HepG2 (cell line): ENCODE results near the gene FOCAD. TPM values are rescaled to one million over a fixed set of nuclear protein-coding genes. Genes with fewer than 3 reads are reported as not detected.

ENCODE experiments used
- ARID4A ChIP-seq: sonication (generic); formaldehyde crosslinking; IDR thresholded peaks from 2 replicates; pipeline ENCODE4 v1.5.0; 2020; ENCODE audit warnings: mild to moderate bottlenecking, missing genetic modification reagents, borderline replicate concordance
- ETV6 ChIP-seq: sonication (generic); formaldehyde crosslinking; conservative IDR thresholded peaks from 2 replicates; pipeline ENCODE4 v1.4.0; 2020; ENCODE audit warnings: missing genetic modification reagents
- GPN1 ChIP-seq: sonication (generic); formaldehyde crosslinking; IDR thresholded peaks from 2 replicates; pipeline ENCODE4 v1.5.1; 2020; ENCODE audit warnings: missing genetic modification reagents, borderline replicate concordance
- HMG20B ChIP-seq: conservative IDR thresholded peaks from 2 replicates; pipeline ENCODE4 v1.6.1; 2016; ENCODE audit warnings: missing genetic modification reagents, missing compliant biosample characterization
- JUN ChIP-seq: sonication (generic); formaldehyde crosslinking; IDR thresholded peaks from 2 replicates; pipeline ENCODE4 v1.4.0; 2020; ENCODE audit warnings: mild to moderate bottlenecking, missing genetic modification reagents
- MEIS1 ChIP-seq: sonication (generic); formaldehyde crosslinking; IDR thresholded peaks from 2 replicates; pipeline ENCODE4 v1.9.0; 2021; ENCODE audit warnings: mild to moderate bottlenecking, missing genetic modification reagents, moderate library complexity, borderline replicate concordance
- MTA3 ChIP-seq: sonication (generic); formaldehyde crosslinking; IDR thresholded peaks from 2 replicates; pipeline ENCODE4 v1.4.0; 2020; ENCODE audit warnings: missing genetic modification reagents
- MXI1 ChIP-seq: IDR thresholded peaks from 3 replicates; pipeline ENCODE4 v1.6.1; 2012; ENCODE audit warnings: low read depth, low read length, inconsistent platforms, borderline replicate concordance
- PHF21A ChIP-seq: sonication (generic); formaldehyde crosslinking; IDR thresholded peaks from 2 replicates; pipeline ENCODE4 v1.5.0; 2020; ENCODE audit warnings: mild to moderate bottlenecking, missing genetic modification reagents
- PRMT3 ChIP-seq: sonication (generic); formaldehyde crosslinking; IDR thresholded peaks from 2 replicates; pipeline ENCODE4 v1.8.1; 2022; ENCODE audit warnings: low read depth, mild to moderate bottlenecking, moderate library complexity, missing genetic modification reagents, borderline replicate concordance
- SALL1 ChIP-seq: sonication (generic); formaldehyde crosslinking; IDR thresholded peaks from 2 replicates; pipeline ENCODE4 v1.8.0; 2022; ENCODE audit warnings: mild to moderate bottlenecking, missing genetic modification reagents
- SRY ChIP-seq: sonication (generic); formaldehyde crosslinking; IDR thresholded peaks from 2 replicates; pipeline ENCODE4 v1.8.0; 2022; ENCODE audit warnings: mild to moderate bottlenecking, missing genetic modification reagents
- TOE1 ChIP-seq: sonication (generic); formaldehyde crosslinking; IDR thresholded peaks from 2 replicates; pipeline ENCODE4 v1.4.0; 2020; ENCODE audit warnings: mild to moderate bottlenecking, missing genetic modification reagents
- ZNF180 ChIP-seq: sonication (generic); formaldehyde crosslinking; IDR thresholded peaks from 2 replicates; pipeline ENCODE4 v1.4.0; 2020; ENCODE audit warnings: low read depth, missing genetic modification reagents, borderline replicate concordance
- ZNF251 ChIP-seq: sonication (generic); formaldehyde crosslinking; IDR thresholded peaks from 2 replicates; pipeline ENCODE4 v1.9.0; 2021; ENCODE audit warnings: mild to moderate bottlenecking, missing genetic modification reagents
- ZNF432 ChIP-seq: sonication (generic); formaldehyde crosslinking; IDR thresholded peaks from 2 replicates; pipeline ENCODE4 v1.5.0; 2020; ENCODE audit warnings: missing genetic modification reagents, mild to moderate bottlenecking, borderline replicate concordance
- ZSCAN31 ChIP-seq: sonication (generic); formaldehyde crosslinking; IDR thresholded peaks from 2 replicates; pipeline ENCODE4 v1.5.0; 2020; ENCODE audit warnings: low read depth, mild to moderate bottlenecking, missing genetic modification reagents
- polyA plus RNA-seq, 8 experiments: library from polyadenylated mRNA; depleted of rRNA in 3 of 8; stranded (reverse) in 7 of 8; unstranded in 1 of 8; fragments of >200 nt; fragmentation: Illumina TruSeq in 4 of 8; extraction: Trizol in 4 of 8; gene quantifications; 2 replicates each; pipeline versions ENCODE4 v1.2.1 to v1.2.3, GENCODE V29; 2011 to 2016; ENCODE audit warnings: low read depth in 4 of 8, missing spikeins in 1 of 8, mixed read lengths in 1 of 8; ENCODE audit not compliant: insufficient read depth in 1 of 8
- total RNA-seq, 5 experiments: library from RNA; depleted of rRNA; stranded (reverse); fragments of >200 nt; fragmentation: Illumina TruSeq; extraction: Trizol; gene quantifications; 2 replicates each; pipeline ENCODE4 v1.2.3, GENCODE V29; 2016; ENCODE audit warnings: low read depth in 1 of 5
- TF ChIP-seq, protein P1 (sequence below): sonication (generic); formaldehyde crosslinking; IDR thresholded peaks from 2 replicates; pipeline ENCODE4 v1.8.0; 2022; ENCODE audit warnings: mild to moderate bottlenecking, missing genetic modification reagents; ENCODE audit not compliant: insufficient replicate concordance
- TF ChIP-seq, protein P2 (sequence below): IDR thresholded peaks from 2 replicates; pipeline ENCODE4 v1.6.1; 2018; ENCODE audit warnings: missing genetic modification reagents
- TF ChIP-seq, protein P3 (sequence below): sonication (generic); formaldehyde crosslinking; IDR thresholded peaks from 2 replicates; pipeline ENCODE4 v1.4.0; 2020; ENCODE audit warnings: missing genetic modification reagents, mild to moderate bottlenecking, borderline replicate concordance
- TF ChIP-seq, protein P4 (sequence below): sonication (generic); formaldehyde crosslinking; IDR thresholded peaks from 2 replicates; pipeline ENCODE4 v1.4.0; 2020; ENCODE audit warnings: missing genetic modification reagents

The FOCAD gene
- total and polyA plus RNA-seq, 2 of the 13 experiments (the other 11 are each of a cell fraction or from before 2014, with no cell fraction given), result 18.0 to 31.1 TPM

- TF ChIP-seq ZNF432 (CRISPR knock-in tag) (no peak), SALL1 (CRISPR knock-in tag) (peak; percentile 39; the same call in 1 of the 2 replicates), MTA3 (no peak), ZSCAN31 (CRISPR knock-in tag) (no peak), ZNF180 (CRISPR knock-in tag) (no peak), PRMT3 (no peak), PHF21A (CRISPR knock-in tag) (no peak), GPN1 (CRISPR knock-in tag) (no peak), JUN (no peak), TOE1 (CRISPR knock-in tag) (no peak), ETV6 (CRISPR knock-in tag) (no peak), HMG20B (CRISPR knock-in tag) (no peak), MXI1 (no peak), ARID4A (CRISPR knock-in tag) (no peak; the same call in 1 of the 2 replicates), ZNF251 (CRISPR knock-in tag) (no peak), SRY (no peak), MEIS1 (CRISPR knock-in tag) (no peak)
- TF ChIP-seq, protein P1, sequence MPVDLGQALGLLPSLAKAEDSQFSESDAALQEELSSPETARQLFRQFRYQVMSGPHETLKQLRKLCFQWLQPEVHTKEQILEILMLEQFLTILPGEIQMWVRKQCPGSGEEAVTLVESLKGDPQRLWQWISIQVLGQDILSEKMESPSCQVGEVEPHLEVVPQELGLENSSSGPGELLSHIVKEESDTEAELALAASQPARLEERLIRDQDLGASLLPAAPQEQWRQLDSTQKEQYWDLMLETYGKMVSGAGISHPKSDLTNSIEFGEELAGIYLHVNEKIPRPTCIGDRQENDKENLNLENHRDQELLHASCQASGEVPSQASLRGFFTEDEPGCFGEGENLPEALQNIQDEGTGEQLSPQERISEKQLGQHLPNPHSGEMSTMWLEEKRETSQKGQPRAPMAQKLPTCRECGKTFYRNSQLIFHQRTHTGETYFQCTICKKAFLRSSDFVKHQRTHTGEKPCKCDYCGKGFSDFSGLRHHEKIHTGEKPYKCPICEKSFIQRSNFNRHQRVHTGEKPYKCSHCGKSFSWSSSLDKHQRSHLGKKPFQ (CRISPR knock-in tag), result no peak
- TF ChIP-seq, protein P2, sequence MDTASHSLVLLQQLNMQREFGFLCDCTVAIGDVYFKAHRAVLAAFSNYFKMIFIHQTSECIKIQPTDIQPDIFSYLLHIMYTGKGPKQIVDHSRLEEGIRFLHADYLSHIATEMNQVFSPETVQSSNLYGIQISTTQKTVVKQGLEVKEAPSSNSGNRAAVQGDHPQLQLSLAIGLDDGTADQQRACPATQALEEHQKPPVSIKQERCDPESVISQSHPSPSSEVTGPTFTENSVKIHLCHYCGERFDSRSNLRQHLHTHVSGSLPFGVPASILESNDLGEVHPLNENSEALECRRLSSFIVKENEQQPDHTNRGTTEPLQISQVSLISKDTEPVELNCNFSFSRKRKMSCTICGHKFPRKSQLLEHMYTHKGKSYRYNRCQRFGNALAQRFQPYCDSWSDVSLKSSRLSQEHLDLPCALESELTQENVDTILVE (CRISPR knock-in tag), result no peak
- TF ChIP-seq, protein P3, sequence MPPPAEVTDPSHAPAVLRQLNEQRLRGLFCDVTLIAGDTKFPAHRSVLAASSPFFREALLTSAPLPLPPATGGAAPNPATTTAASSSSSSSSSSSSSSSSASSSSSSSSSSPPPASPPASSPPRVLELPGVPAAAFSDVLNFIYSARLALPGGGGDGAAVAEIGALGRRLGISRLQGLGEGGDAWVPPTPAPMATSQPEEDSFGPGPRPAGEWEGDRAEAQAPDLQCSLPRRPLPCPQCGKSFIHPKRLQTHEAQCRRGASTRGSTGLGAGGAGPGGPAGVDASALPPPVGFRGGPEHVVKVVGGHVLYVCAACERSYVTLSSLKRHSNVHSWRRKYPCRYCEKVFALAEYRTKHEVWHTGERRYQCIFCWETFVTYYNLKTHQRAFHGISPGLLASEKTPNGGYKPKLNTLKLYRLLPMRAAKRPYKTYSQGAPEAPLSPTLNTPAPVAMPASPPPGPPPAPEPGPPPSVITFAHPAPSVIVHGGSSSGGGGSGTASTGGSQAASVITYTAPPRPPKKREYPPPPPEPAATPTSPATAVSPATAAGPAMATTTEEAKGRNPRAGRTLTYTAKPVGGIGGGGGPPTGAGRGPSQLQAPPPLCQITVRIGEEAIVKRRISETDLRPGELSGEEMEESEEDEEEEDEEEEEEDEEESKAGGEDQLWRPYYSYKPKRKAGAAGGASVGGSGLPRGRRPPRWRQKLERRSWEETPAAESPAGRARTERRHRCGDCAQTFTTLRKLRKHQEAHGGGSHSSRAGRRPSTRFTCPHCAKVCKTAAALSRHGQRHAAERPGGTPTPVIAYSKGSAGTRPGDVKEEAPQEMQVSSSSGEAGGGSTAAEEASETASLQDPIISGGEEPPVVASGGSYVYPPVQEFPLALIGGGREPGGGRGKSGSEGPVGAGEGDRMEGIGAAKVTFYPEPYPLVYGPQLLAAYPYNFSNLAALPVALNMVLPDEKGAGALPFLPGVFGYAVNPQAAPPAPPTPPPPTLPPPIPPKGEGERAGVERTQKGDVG, result no peak
- TF ChIP-seq, protein P4, sequence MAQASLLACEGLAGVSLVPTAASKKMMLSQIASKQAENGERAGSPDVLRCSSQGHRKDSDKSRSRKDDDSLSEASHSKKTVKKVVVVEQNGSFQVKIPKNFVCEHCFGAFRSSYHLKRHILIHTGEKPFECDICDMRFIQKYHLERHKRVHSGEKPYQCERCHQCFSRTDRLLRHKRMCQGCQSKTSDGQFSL (CRISPR knock-in tag), result no peak
Observed at GRCh38 chr9:20781092-20781491, 97.0 kb downstream of the FOCAD start (continued).
